NCI-H1048 (cell line): ENCODE data around the gene KRT25.

ENCODE experiments used
- DNase-seq: peaks from one replicate; lab custom pipeline; 2025; lab: John Stamatoyannopoulos, UW

Gene KRT25

GRCh38 chr17:40755231-40755630 lies at the start of gene KRT25:
Gene KRT25, minus strand, starts transcription at chr17:40755331. Its CDS starts 60 bp downstream, at chr17:40755271.
- no peak for DNase-seq

GRCh38 chr17:40803617-40804082 lies 48.5 kb upstream of the KRT25 start:
- DNase-seq: peak; percentile 72

- no peak for DNase-seq
Observed at GRCh38 chr17:40801157-40801556, 46.0 kb upstream of the KRT25 start.

GRCh38 chr17:40800381-40800780 lies 45.2 kb upstream of the KRT25 start:
- no peak for DNase-seq

- no peak for DNase-seq
Observed at GRCh38 chr17:40799859-40800258, 44.7 kb upstream of the KRT25 start, which contains the start of gene KRT28. Gene KRT28, minus strand, starts transcription at chr17:40799959. Its CDS starts 66 bp downstream, at chr17:40799893.

GRCh38 chr17:40796846-40797245 lies 41.7 kb upstream of the KRT25 start:
- DNase-seq: no peak

GRCh38 chr17:40795019-40795667 lies 40.0 kb upstream of the KRT25 start:
- no peak for DNase-seq

GRCh38 chr17:40794466-40794865 lies 39.3 kb upstream of the KRT25 start:
- DNase-seq: no peak

- DNase-seq: no peak
Observed at GRCh38 chr17:40793832-40794231, 38.7 kb upstream of the KRT25 start.

GRCh38 chr17:40791787-40792436 lies 36.8 kb upstream of the KRT25 start:
- DNase-seq: no peak

GRCh38 chr17:40791111-40791510 lies 36.0 kb upstream of the KRT25 start:
- DNase-seq: no peak

- no peak for DNase-seq
Observed at GRCh38 chr17:40782450-40782849, 27.3 kb upstream of the KRT25 start, which contains the start of gene KRT27. Gene KRT27, minus strand, starts transcription at chr17:40782550. Its CDS starts 57 bp downstream, at chr17:40782493.

GRCh38 chr17:40779181-40779909 lies 24.2 kb upstream of the KRT25 start:
- DNase-seq: no peak

- no peak for DNase-seq
Observed at GRCh38 chr17:40778461-40778860, 23.3 kb upstream of the KRT25 start.

GRCh38 chr17:40777971-40778370 lies 22.8 kb upstream of the KRT25 start:
- no peak for DNase-seq

GRCh38 chr17:40777459-40777858 lies 22.3 kb upstream of the KRT25 start:
- no peak for DNase-seq

GRCh38 chr17:40775945-40776344 lies 20.8 kb upstream of the KRT25 start:
- DNase-seq: no peak

- DNase-seq: no peak
Observed at GRCh38 chr17:40772101-40772500, 17.0 kb upstream of the KRT25 start, which contains the start of gene KRT26. Gene KRT26, minus strand, starts transcription at chr17:40772201. Its CDS starts 88 bp downstream, at chr17:40772113.

- no peak for DNase-seq
Observed at GRCh38 chr17:40765657-40766056, 10.5 kb upstream of the KRT25 start.

GRCh38 chr17:40763752-40764151 lies 8.6 kb upstream of the KRT25 start:
- DNase-seq: no peak

- DNase-seq: no peak
Observed at GRCh38 chr17:40760105-40761016, 5.2 kb upstream of the KRT25 start.

GRCh38 chr17:40753804-40754203 lies 1.3 kb downstream of the KRT25 start:
- no peak for DNase-seq
